K562 (cell line): ENCODE results near the gene RPL11. TPM values are rescaled to one million over a fixed set of nuclear protein-coding genes. Genes with fewer than 3 reads are reported as not detected.

Experiments
- CCNT2 ChIP-seq: IDR thresholded peaks from 2 replicates; pipeline ENCODE4 v1.6.1; 2011; ENCODE audit warnings: borderline replicate concordance, low read depth, mild to moderate bottlenecking, moderate library complexity, mixed read lengths, low read length; ENCODE audit not compliant: insufficient read length; ENCODE audit errors: extremely low read depth
- CHCHD3 ChIP-seq: fragments of 250-450 bp; sonication (Bioruptor Pico); IDR thresholded peaks from 2 replicates; pipeline ENCODE4 v2.1.2; 2022; ENCODE audit warnings: mild to moderate bottlenecking
- CHD1 ChIP-seq: fragments of 200-600 bp; sonication (generic); IDR thresholded peaks from one replicate; pipeline ENCODE4 v1.6.1; 2012; ENCODE audit warnings: mild to moderate bottlenecking, moderate library complexity, low read length, inconsistent platforms
- ERF ChIP-seq: fragments of 450-650 bp; formaldehyde crosslinking; IDR thresholded peaks from 2 replicates; pipeline ENCODE4 v1.4.0; 2020; ENCODE audit warnings: mild to moderate bottlenecking, mixed read lengths
- GABPA ChIP-seq: fragments of 200-800 bp; sonication (Bioruptor generic); conservative IDR thresholded peaks from 2 replicates; pipeline ENCODE4 v1.6.1; 2016; ENCODE audit warnings: low read depth, missing genetic modification characterization, missing compliant biosample characterization
- IRF2 ChIP-seq: sonication (generic); formaldehyde crosslinking; IDR thresholded peaks from 2 replicates; pipeline ENCODE4 v1.8.1; 2022; ENCODE audit warnings: mild to moderate bottlenecking, missing genetic modification reagents
- LCOR ChIP-seq: sonication (generic); formaldehyde crosslinking; IDR thresholded peaks from 2 replicates; pipeline ENCODE4 v1.8.0; 2022; ENCODE audit warnings: mild to moderate bottlenecking, missing genetic modification reagents
- MTA3 ChIP-seq: fragments of 450-650 bp; formaldehyde crosslinking; IDR thresholded peaks from 2 replicates; pipeline ENCODE4 v1.6.1; 2017; ENCODE audit warnings: mild to moderate bottlenecking, borderline replicate concordance
- NCOA1 ChIP-seq: fragments of 450-650 bp; IDR thresholded peaks from 2 replicates; pipeline ENCODE4 v1.6.1; 2016; ENCODE audit warnings: low read depth
- NR3C1 ChIP-seq: sonication (generic); formaldehyde crosslinking; IDR thresholded peaks from 2 replicates; pipeline ENCODE4 v1.8.1; 2022; ENCODE audit warnings: missing genetic modification reagents
- PCBP1 ChIP-seq: fragments of 200-400 bp; formaldehyde crosslinking; IDR thresholded peaks from 2 replicates; pipeline ENCODE4 v1.6.1; 2018; ENCODE audit warnings: mild to moderate bottlenecking, low read depth, low read length; ENCODE audit not compliant: poor library complexity, severe bottlenecking
- POLR2G ChIP-seq: fragments of 200-400 bp; formaldehyde crosslinking; IDR thresholded peaks from 2 replicates; pipeline ENCODE4 v1.6.1; 2017; ENCODE audit warnings: low read depth, mild to moderate bottlenecking, antibody characterized with exemption, low read length, moderate library complexity
- SMARCC2 ChIP-seq: fragments of 450-650 bp; IDR thresholded peaks from 2 replicates; pipeline ENCODE4 v1.6.1; 2017; ENCODE audit warnings: antibody characterized with exemption, moderate library complexity, mild to moderate bottlenecking, low read depth
- TBL1XR1 ChIP-seq, 2 experiments: IDR thresholded peaks; 2 replicates each; pipeline ENCODE4 v1.6.1; 2012; ENCODE audit warnings: improper control_type of control experiment in 2 of 2, low read length in 2 of 2, mild to moderate bottlenecking in 1 of 2
- TEAD1 ChIP-seq, 2 experiments: fragments of 450-650 bp in 1 of 2; sonication (generic) in 1 of 2; formaldehyde crosslinking; IDR thresholded peaks; 2 replicates each; pipeline versions ENCODE4 v1.4.0 to v1.8.0; 2020 to 2022; ENCODE audit warnings: mild to moderate bottlenecking in 2 of 2, missing genetic modification reagents in 1 of 2
- XRCC5 ChIP-seq: fragments of 200-400 bp; formaldehyde crosslinking; IDR thresholded peaks from 2 replicates; pipeline ENCODE4 v1.6.1; 2017; ENCODE audit warnings: low read depth, mild to moderate bottlenecking, low read length
- ZNF124 ChIP-seq: sonication (generic); formaldehyde crosslinking; IDR thresholded peaks from 2 replicates; pipeline ENCODE4 v1.8.1; 2022; ENCODE audit warnings: missing genetic modification reagents
- polyA plus RNA-seq, 8 experiments: library from polyadenylated mRNA; depleted of rRNA in 4 of 8; stranded (reverse) in 5 of 8; unstranded in 3 of 8; fragments of >200 nt; fragmentation: Nextera tagmentation in 2 of 8; fragmentation: Illumina TruSeq in 1 of 8; extraction: Ambion mirVana in 2 of 8; extraction: Trizol in 1 of 8; gene quantifications; 2 replicates each; pipeline versions ENCODE4 v1.2.1 to v1.2.3, GENCODE V29; 2011 to 2014; ENCODE audit warnings: inconsistent platforms in 1 of 8, missing spikeins in 1 of 8
- total RNA-seq, 7 experiments: library from RNA; depleted of rRNA in 6 of 7; stranded (reverse); fragments of >200 nt in 6 of 7; fragmentation: Illumina TruSeq in 2 of 7; extraction: Trizol in 2 of 7; gene quantifications; 2 replicates each; pipeline versions ENCODE4 v1.2.1 to v1.2.3, GENCODE V29; 2011 to 2021; ENCODE audit warnings: low replicate concordance in 1 of 7
- TF ChIP-seq, protein P1 (sequence below): fragments of 450-650 bp; formaldehyde crosslinking; IDR thresholded peaks from 2 replicates; pipeline ENCODE4 v1.4.0; 2020; ENCODE audit warnings: mild to moderate bottlenecking, moderate library complexity
- TF ChIP-seq, protein P2 (sequence below): fragments of 250-450 bp; sonication (Bioruptor Pico); IDR thresholded peaks from 2 replicates; pipeline ENCODE4 v1.9.0; 2021; ENCODE audit warnings: mild to moderate bottlenecking, inconsistent platforms

RPL11 gene
- total and polyA plus RNA-seq, 9 of the 15 experiments (the other 6 are each of a cell fraction or from before 2014, with no cell fraction given) = 1,781 to 4,526 (median 3,111) TPM

DNA sequence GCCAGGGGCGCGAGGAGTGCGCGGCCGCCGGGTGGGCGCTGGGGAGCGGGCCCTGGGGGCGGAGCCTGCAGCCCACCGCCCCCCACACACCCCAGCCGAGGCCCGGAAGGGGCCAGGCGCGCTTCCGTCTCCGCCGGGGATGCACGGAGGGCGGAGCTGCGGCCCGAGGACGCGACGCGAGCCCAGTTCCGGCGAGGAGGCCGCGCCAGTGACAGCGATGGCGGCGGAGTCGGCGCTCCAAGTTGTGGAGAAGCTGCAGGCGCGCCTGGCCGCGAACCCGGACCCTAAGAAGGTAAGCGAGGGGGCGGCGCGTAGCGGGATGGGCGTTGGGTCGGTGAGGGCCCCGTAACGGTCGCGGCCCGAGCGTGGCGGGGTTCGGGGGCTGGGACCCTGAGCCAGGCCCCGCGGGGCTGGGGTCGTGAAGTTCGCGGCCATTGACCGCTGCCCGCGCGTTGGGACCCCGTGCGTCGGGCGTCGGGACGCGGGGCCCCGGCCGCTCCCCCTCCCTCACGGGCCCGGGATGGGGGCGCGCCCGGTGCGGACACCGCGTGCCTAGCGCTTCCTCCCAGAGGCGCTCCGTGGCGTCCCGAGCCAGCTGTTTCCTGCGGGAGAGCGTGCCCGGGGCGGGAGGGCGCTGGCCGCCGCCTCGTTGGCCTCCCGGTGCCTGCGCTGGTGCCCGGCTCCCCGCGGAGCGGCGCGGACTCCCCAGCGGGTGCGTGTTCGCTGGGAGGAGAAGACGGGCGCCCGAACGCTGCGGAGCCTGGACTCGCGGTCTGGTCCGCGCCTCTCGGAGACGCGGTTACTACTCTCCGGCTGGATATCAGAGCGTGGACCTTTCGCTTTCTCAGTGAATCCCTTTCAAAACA, 51.9 kb downstream of the RPL11 start, which contains the start of gene ELOA (continued):
- TF ChIP-seq IRF2 (CRISPR knock-in tag) (peak; percentile 10; the same call in 1 of the 2 replicates), TBL1XR1 (IDR thresholded peaks at IDR 0.05; ENCODE audit: low read length in 2 of 2) (no peak), LCOR (CRISPR knock-in tag) (no peak), CHCHD3 (CRISPR knock-in tag) (0 out of 2 replicates have a peak, but pooled peaks have one; percentile 23), CCNT2 (peak; percentile 85), POLR2G (peak; percentile 99), ZNF124 (CRISPR knock-in tag) (0 out of 2 replicates have a peak, but pooled peaks have one; percentile 58), NR3C1 (CRISPR knock-in tag) (peak; percentile 85), GABPA (tag) (peak; percentile 97), MTA3 (peak; percentile 75), CHD1 (peak; percentile 8), XRCC5 (peak; percentile 22; the same call in 1 of the 2 replicates), TEAD1 (CRISPR knock-in tag; IDR thresholded peaks at IDR 0.05) (peak in 1 of 2 experiments; percentile 54; a peak in 2 of 4 replicates), SMARCC2 (no peak), ERF (0 out of 2 replicates have a peak, but pooled peaks have one; percentile 4), NCOA1 (no peak), PCBP1 (peak; percentile 83)
- TF ChIP-seq, protein P1, sequence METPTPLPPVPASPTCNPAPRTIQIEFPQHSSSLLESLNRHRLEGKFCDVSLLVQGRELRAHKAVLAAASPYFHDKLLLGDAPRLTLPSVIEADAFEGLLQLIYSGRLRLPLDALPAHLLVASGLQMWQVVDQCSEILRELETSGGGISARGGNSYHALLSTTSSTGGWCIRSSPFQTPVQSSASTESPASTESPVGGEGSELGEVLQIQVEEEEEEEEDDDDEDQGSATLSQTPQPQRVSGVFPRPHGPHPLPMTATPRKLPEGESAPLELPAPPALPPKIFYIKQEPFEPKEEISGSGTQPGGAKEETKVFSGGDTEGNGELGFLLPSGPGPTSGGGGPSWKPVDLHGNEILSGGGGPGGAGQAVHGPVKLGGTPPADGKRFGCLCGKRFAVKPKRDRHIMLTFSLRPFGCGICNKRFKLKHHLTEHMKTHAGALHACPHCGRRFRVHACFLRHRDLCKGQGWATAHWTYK (CRISPR knock-in tag) = no peak; the same call in 1 of the 2 replicates
- TF ChIP-seq, protein P2, sequence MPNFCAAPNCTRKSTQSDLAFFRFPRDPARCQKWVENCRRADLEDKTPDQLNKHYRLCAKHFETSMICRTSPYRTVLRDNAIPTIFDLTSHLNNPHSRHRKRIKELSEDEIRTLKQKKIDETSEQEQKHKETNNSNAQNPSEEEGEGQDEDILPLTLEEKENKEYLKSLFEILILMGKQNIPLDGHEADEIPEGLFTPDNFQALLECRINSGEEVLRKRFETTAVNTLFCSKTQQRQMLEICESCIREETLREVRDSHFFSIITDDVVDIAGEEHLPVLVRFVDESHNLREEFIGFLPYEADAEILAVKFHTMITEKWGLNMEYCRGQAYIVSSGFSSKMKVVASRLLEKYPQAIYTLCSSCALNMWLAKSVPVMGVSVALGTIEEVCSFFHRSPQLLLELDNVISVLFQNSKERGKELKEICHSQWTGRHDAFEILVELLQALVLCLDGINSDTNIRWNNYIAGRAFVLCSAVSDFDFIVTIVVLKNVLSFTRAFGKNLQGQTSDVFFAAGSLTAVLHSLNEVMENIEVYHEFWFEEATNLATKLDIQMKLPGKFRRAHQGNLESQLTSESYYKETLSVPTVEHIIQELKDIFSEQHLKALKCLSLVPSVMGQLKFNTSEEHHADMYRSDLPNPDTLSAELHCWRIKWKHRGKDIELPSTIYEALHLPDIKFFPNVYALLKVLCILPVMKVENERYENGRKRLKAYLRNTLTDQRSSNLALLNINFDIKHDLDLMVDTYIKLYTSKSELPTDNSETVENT (CRISPR knock-in tag) = peak; percentile 58
